ENCODE results near the gene CTBP1.

CTBP1 gene

DNA sequence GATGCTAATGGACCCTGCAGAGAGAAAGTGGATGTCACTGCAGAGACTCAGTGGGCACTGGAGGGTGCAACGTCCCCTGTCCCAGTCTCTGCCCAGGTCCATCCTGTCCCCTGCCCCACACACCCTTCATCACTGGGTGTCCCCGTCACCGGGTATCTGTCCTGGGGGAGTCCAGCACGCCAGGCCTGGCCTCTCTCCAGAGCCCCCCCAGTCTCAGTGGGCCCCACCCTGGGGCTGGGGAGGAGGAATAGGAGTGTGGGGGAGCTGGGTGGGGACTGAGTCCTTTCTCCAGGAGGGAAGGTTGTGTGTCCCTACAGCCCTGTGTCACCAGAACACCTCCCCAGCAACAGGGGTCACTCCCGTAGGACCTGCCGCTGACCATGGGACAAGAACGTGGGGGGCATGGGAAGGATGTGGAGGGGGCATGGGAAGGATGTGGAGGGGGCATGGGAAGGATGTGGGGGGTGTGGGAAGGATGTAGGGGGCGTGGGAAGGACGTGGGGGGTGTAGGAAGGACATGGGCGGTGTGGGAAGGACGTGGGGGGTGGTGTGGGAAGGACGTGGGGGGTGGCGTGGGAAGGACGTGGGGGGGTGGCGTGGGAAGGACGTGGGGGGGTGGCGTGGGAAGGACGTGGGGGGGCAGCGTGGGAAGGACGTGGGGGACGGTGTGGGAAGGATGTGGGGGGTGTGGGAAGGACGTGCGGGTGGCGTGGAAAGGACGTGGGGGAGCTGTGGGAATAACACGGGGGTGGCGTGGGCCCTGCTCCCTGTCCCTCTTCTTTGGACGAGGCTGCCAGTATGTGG, 55.5 kb downstream of the CTBP1 start:
- TF ChIP-seq, protein P1, sequence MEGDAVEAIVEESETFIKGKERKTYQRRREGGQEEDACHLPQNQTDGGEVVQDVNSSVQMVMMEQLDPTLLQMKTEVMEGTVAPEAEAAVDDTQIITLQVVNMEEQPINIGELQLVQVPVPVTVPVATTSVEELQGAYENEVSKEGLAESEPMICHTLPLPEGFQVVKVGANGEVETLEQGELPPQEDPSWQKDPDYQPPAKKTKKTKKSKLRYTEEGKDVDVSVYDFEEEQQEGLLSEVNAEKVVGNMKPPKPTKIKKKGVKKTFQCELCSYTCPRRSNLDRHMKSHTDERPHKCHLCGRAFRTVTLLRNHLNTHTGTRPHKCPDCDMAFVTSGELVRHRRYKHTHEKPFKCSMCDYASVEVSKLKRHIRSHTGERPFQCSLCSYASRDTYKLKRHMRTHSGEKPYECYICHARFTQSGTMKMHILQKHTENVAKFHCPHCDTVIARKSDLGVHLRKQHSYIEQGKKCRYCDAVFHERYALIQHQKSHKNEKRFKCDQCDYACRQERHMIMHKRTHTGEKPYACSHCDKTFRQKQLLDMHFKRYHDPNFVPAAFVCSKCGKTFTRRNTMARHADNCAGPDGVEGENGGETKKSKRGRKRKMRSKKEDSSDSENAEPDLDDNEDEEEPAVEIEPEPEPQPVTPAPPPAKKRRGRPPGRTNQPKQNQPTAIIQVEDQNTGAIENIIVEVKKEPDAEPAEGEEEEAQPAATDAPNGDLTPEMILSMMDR (IDR thresholded peaks at IDR 0.05) = no peak
- H3K27me3 Mint-ChIP-seq (ENCODE audit: low read depth, poor library complexity) = peaks cover 30% of the 10 kb centered on the region
- no peaks in the 10 kb centered on the region for H3K36me3 Mint-ChIP-seq (ENCODE audit: low read depth)
- H3K9me3 Mint-ChIP-seq = peaks cover 14% of the 10 kb centered on the region
- no peak for DNase-seq
- H3K4me1 Mint-ChIP-seq = no peaks in the 10 kb centered on the region
- no peak overlapping the region for H3K4me3 Mint-ChIP-seq
- H3K27ac Mint-ChIP-seq = no peak overlapping the region

DNA sequence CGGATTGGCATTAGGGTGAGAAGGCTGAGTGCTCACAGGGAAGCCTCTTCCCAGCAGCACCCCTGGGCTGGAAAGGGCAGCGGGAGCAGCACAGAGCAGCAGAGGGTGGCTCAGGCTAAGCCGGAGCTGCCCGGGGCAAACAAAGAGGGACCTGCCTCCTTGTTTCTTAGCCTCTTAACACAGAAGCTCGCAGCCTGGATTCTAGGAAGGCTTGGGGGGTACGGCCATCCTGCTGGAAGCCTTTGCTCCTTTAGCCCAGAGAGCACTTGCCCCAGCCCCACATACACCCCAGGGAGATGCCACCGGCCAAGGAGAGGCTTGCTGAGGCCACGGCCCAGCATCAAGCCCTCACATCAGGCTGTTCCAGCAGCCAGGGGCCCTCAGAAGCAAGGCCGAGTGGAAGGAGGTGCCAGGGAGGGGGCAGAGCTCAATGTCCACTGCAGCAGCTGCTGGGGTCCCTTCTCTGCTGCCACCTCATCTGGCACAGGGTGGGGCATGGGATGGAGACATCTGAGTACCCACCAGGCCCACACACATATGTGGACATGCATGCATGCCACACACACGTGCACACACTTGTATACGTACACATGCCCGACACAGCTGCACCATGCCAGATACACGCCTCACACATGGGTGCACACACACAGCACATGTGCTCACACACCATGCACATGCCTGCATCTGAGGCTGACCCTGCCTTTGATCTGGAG, 56.3 kb downstream of the CTBP1 start:
- H3K4me1 Mint-ChIP-seq = no peaks in the 10 kb centered on the region
- no peak overlapping the region for H3K4me3 Mint-ChIP-seq
- H3K27me3 Mint-ChIP-seq (ENCODE audit: low read depth, poor library complexity) = peaks cover 32% of the 10 kb centered on the region
- H3K9me3 Mint-ChIP-seq = peaks cover 14% of the 10 kb centered on the region
- H3K36me3 Mint-ChIP-seq (ENCODE audit: low read depth) = no peaks in the 10 kb centered on the region
- DNase-seq = no peak
- TF ChIP-seq, protein P1 (IDR thresholded peaks at IDR 0.05) = no peak
- H3K27ac Mint-ChIP-seq = no peak overlapping the region

DNA sequence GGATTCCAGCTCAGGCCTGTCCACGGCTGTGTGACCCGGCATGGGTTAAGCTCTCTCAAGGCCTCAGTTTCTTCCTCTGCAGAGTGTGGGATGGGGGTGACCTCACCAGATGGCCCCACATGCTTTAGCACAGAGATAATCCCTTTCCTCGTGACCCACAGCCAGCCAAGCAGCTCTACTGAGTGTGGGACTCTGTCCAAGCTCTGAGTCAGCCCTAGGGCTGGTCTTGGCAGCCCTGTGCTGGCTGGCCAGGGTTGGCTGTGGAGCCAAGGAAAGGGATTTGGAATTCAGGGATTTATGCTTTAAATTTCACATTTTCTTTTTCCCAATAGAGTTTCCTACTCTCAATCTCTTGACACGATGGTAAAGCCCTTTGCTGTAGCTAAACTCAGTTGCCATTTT, 56.8 kb downstream of the CTBP1 start:
- peaks cover 37% of the 10 kb centered on the region for H3K27me3 Mint-ChIP-seq (ENCODE audit: low read depth, poor library complexity)

DNA sequence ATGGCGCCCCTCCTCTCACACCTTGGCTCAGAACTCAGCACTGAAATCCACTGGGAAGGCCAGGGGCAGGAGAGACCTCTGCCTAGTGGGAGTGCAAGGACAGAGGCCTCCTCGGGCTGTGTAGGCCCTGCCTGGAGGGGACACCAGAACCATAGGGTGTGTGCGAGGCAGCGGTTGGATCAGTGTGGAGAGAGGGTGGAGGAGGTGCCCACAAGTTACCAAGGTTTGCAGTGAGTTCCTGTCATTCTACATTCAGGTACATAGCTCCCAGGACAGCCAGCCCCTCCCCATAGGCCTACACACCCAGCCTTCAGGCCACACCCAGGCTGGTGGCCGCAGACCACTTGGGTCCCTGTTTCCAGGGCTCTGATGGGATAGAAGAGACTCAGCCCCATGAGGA, 57.3 kb downstream of the CTBP1 start:
- Mint-ChIP-seq H3K27ac (no peak overlapping the region), H3K4me1 (no peaks in the 10 kb centered on the region)

More for the DNA sequence above, 56.8 kb downstream of the CTBP1 start:
- Mint-ChIP-seq H3K4me1 (no peaks in the 10 kb centered on the region), H3K9me3 (peaks cover 14% of the 10 kb centered on the region), H3K27ac (no peak overlapping the region), H3K4me3 (no peak overlapping the region), H3K36me3 (ENCODE audit: low read depth) (no peaks in the 10 kb centered on the region)
- no peak for DNase-seq
- TF ChIP-seq, protein P1 (IDR thresholded peaks at IDR 0.05) = no peak

DNA sequence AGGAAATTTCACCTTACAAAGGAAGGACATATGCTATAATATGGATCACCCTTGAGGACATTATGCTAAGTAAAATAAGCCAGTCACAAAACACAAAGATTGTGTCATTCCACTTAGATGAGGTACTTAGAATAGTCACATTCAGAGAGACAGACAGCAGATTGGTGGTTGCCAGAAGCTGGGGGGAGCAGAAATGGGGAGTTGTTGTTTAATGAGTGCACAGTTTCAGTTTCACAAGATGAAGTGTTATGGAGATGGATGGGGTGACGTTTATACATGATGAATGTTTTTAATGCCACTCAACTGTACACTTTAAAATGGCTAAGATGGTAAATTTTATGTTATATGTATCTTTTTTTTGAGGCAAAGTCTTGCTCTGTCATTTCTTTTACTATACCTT, 61.7 kb downstream of the CTBP1 start:
- Mint-ChIP-seq H3K27me3 (ENCODE audit: low read depth, poor library complexity) (peaks cover 68% of the 10 kb centered on the region), H3K9me3 (peaks cover 29% of the 10 kb centered on the region), H3K36me3 (ENCODE audit: low read depth) (no peaks in the 10 kb centered on the region), H3K4me3 (no peak overlapping the region), H3K4me1 (no peaks in the 10 kb centered on the region), H3K27ac (no peak overlapping the region)
- DNase-seq = no peak
- TF ChIP-seq, protein P1 (IDR thresholded peaks at IDR 0.05) = no peak

More for the DNA sequence above, 57.3 kb downstream of the CTBP1 start:
- Mint-ChIP-seq H3K4me3 (no peak overlapping the region), H3K27me3 (ENCODE audit: low read depth, poor library complexity) (peaks cover 36% of the 10 kb centered on the region), H3K9me3 (peaks cover 14% of the 10 kb centered on the region), H3K36me3 (ENCODE audit: low read depth) (no peaks in the 10 kb centered on the region)
- TF ChIP-seq, protein P1 (IDR thresholded peaks at IDR 0.05) = no peak
- DNase-seq = no peak
